Pancreas (tissue), 10 donors: Measurements from ENCODE around the gene SNX24. TPM values are rescaled to one million over a fixed set of nuclear protein-coding genes. Genes with fewer than 3 reads are reported as not detected.

Experiments
- ATAC-seq, 4 donors: fragments of 200-7000 bp; cut with Tn5 transposase; one replicate each; pipeline versions ENCODE4 v1.8.0 to v1.9.1; 2020; ENCODE audit warnings: mild to moderate bottlenecking in 4 of 4, moderate library complexity in 4 of 4
- DNase-seq, 6 donors: peaks; one replicate each; pipeline ENCODE4 v3.0.0-alpha.2; 2020
- FAIRE-seq: peaks from 2 replicates; lab custom pipeline; 2012; peaks lifted over from hg19 to GRCh38; lab: Jason Lieb, UNC
- H3K27ac ChIP-seq, 4 donors: fragments of 200-600 bp; sonication (generic); 1 replicate in 3 of 4; 2 replicates in 1 of 4; pipeline versions ENCODE4 v1.5.0 to v1.8.0; 2020
- H3K27me3 ChIP-seq, 4 donors: fragments of 200-600 bp; one replicate each; pipeline ENCODE4 v1.8.0; 2021
- H3K36me3 ChIP-seq, 3 donors: fragments of 200-600 bp; sonication (generic) in 1 of 3; one replicate each; pipeline versions ENCODE4 v1.5.0 to v1.8.0; 2020 to 2021
- H3K4me1 ChIP-seq, 3 donors: fragments of 200-600 bp; one replicate each; pipeline ENCODE4 v1.8.0; 2021
- H3K4me3 ChIP-seq, 4 donors: fragments of 200-600 bp; sonication (generic) in 2 of 4; one replicate each; pipeline versions ENCODE4 v1.5.0 to v1.8.0; 2020 to 2021
- H3K9me3 ChIP-seq, 4 donors: fragments of 200-600 bp; one replicate each; pipeline ENCODE4 v1.8.0; 2021
- CTCF ChIP-seq, 4 donors: fragments of 200-600 bp; sonication (generic) in 3 of 4; IDR thresholded peaks; one replicate each; pipeline versions ENCODE4 v1.5.0 to v1.8.0; 2021; ENCODE audit warnings: antibody characterized with exemption in 4 of 4
- WGBS, 2 donors: extraction: QIAGEN DNeasy Blood & Tissue Kit; methylation state at CpG; one replicate each; pipeline ENCODE4 v1.1.7; 2013; 5-methylcytosine and 5-hydroxymethylcytosine counted together
- intact Hi-C, 3 donors: fragments of 100-400 bp; cut with DNase I; formaldehyde crosslinking; loops; one replicate each; pipeline versions ENCODE4 v1.11.1 to v1.14.2; 2022
- polyA plus RNA-seq, 2 donors: library from polyadenylated mRNA; stranded (reverse); fragments of 200-250 nt; gene quantifications; one replicate each; pipeline ENCODE4 v1.2.3, GENCODE V29; 2013
- total RNA-seq, 6 donors: library from RNA; stranded (reverse); fragmentation: NEBNext Ultra II Directional in 4 of 6; extraction: Animal tissue kit (Norgen Biotek cat#: 25700) in 4 of 6; gene quantifications; one replicate each; pipeline versions ENCODE4 v1.2.1 to v1.2.4, GENCODE V29; 2021 to 2023
- donor health status: healthy with polysubstance abuse.
- donor health status: DM: no; HTN: no; CAD: no; lungs with moderate emphysema.
- donor health status: DM: no; HTN: no; CAD: no.
- donor health status: control.
- donor health status: control.
- donor health status: Bipolar disorder and iron deficiency.
- donor health status: DM: yes; HTN: yes; CAD: no.
- donor health status: DM: no; HTN: no; CAD: no.
- donor health status: DM: no; HTN: no; CAD: no.
- donor health status: DM: yes; HTN: yes; CAD: no.

SNX24 gene
- total and polyA plus RNA-seq, 8 donors = 5.2 to 10.0 (median 6.9) TPM

- no peak for TF ChIP-seq CTCF (IDR thresholded peaks at IDR 0.05)
- Histone ChIP-seq H3K36me3 (no peaks in the 10 kb centered on the region), H3K4me1 (peaks cover 7 to 20% (median 10%) of the 10 kb centered on the region in 3 donors), H3K27me3 (no peaks in the 10 kb centered on the region), H3K4me3 (no peak overlapping the region), H3K27ac (no peak overlapping the region), H3K9me3 (no peaks in the 10 kb centered on the region)
- DNase-seq (no peak), ATAC-seq (no peak), FAIRE-seq (no peak)
- intact Hi-C loops = no loop called here
- WGBS, 2 donors = 0 to 1% methylated on average over 1 of the region's 1 CpG
These were observed 137.0 kb downstream of the SNX24 start for GRCh38 chr5:122982376-122982775.

- no peak for DNase-seq
- TF ChIP-seq CTCF (IDR thresholded peaks at IDR 0.05) = no peak
- 95% methylated on average over 3 of the region's 3 CpGs for WGBS, 2 donors
- no peak overlapping the region for H3K27ac ChIP-seq
- H3K36me3 ChIP-seq = no peaks in the 10 kb centered on the region
- no peak overlapping the region for H3K4me3 ChIP-seq
- H3K27me3 ChIP-seq = no peaks in the 10 kb centered on the region
- ATAC-seq = no peak
- no peak for FAIRE-seq
- H3K4me1 ChIP-seq = no peaks in the 10 kb centered on the region
- H3K9me3 ChIP-seq = no peaks in the 10 kb centered on the region
- intact Hi-C loops = no loop called here
These were observed 139.0 kb downstream of the SNX24 start for GRCh38 chr5:122984425-122984824.

DNA sequence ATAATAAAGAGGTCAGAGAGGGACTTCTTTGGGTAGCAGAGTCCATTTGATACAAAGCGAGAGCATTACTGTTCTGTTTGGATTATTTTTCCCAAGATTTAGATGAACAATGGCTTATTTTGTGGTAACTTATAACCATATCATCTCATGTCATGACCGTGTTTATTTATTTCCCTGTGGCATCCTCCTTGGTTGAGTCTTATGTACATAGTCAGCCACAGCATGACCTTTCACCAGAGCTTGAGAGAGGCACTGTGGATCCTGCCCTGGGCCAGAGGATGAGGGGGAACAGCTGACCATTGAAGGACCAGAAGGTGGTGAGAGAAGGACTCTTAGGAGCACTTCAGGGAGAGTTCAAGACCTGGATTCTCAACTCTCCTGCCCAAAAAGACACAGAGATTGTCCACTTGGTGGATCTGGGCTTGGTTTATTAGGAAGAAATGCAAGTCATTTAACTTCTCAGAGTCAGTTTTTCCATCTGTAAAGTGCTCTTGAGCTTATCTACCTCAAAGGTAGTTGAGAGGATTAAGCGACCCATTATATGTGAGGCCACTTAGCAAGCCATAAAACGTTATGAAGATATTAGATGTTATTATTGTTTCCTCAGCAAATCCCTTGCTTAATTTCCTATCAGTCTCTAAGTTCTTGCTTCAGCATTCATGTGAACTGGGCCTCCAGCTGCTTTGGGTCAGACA is 139.7 kb downstream of the SNX24 start:
- no peaks in the 10 kb centered on the region for H3K36me3 ChIP-seq
- no peaks in the 10 kb centered on the region for H3K4me1 ChIP-seq
- FAIRE-seq = no peak
- no peaks in the 10 kb centered on the region for H3K27me3 ChIP-seq
- intact Hi-C loops = no loop called here
- no peak for ATAC-seq
- 91 to 96% methylated on average over 4 of the region's 4 CpGs for WGBS, 2 donors
- H3K4me3 ChIP-seq = no peak overlapping the region
- H3K9me3 ChIP-seq = no peaks in the 10 kb centered on the region
- DNase-seq = no peak
- no peak for TF ChIP-seq CTCF (IDR thresholded peaks at IDR 0.05)
- no peak overlapping the region for H3K27ac ChIP-seq

- no peak for DNase-seq
- Histone ChIP-seq H3K9me3 (no peaks in the 10 kb centered on the region), H3K27ac (no peak overlapping the region), H3K27me3 (no peaks in the 10 kb centered on the region), H3K4me3 (no peak overlapping the region), H3K36me3 (no peaks in the 10 kb centered on the region), H3K4me1 (no peaks in the 10 kb centered on the region)
- no peak for FAIRE-seq
- 89 to 100% methylated on average over 2 of the region's 2 CpGs for WGBS, 2 donors
- no peak for TF ChIP-seq CTCF (IDR thresholded peaks at IDR 0.05)
- intact Hi-C loops = no loop called here
- ATAC-seq = no peak
These were observed 140.7 kb downstream of the SNX24 start for GRCh38 chr5:122985954-122986721.

GRCh38 chr5:122996091-122996490 is 150.7 kb downstream of the SNX24 start:
- 61 to 73% methylated on average over 3 of the region's 3 CpGs for WGBS, 2 donors
- ATAC-seq (no peak), FAIRE-seq (no peak)

More at GRCh38 chr5:122996091-122996490, 150.7 kb downstream of the SNX24 start:
- Histone ChIP-seq H3K4me3 (no peak overlapping the region), H3K9me3 (no peaks in the 10 kb centered on the region), H3K27ac (no peak overlapping the region), H3K36me3 (no peaks in the 10 kb centered on the region), H3K4me1 (no peaks in the 10 kb centered on the region), H3K27me3 (no peaks in the 10 kb centered on the region)
- no peak for DNase-seq
- intact Hi-C loops = no loop called here
- no peak for TF ChIP-seq CTCF (IDR thresholded peaks at IDR 0.05)
